COLO829 (cell line): ENCODE data around the gene IL37.
"Not testable (repeated sequence)": the region's sequence is repeated elsewhere in the genome, so short reads cannot be mapped to it uniquely, and the experiment has no call there.

Experiments
- DNase-seq: peaks from one replicate; pipeline ENCODE4 v3.0.0; 2012; ENCODE audit warnings: low spot score

The IL37 gene

DNA sequence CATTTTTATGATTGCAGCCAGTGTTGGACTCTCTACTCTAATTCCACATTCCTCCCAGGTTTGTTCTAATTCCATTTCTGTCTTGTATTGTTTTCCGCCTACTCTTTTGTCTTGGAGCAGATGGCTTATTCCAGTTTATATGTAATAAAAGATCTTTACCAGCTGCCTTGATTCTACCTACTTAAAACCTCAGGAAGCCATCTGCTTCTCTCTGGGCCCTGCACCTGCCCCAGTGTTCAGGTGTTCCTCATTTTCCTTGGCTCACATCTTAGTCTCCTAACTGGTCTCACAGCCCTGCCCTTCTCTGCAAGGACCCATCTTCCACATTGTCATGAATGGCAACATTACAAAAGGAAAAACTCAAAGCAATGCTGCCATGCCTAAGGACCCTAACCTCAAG is 21.0 kb upstream of the IL37 start:
- DNase-seq = no peak

DNA sequence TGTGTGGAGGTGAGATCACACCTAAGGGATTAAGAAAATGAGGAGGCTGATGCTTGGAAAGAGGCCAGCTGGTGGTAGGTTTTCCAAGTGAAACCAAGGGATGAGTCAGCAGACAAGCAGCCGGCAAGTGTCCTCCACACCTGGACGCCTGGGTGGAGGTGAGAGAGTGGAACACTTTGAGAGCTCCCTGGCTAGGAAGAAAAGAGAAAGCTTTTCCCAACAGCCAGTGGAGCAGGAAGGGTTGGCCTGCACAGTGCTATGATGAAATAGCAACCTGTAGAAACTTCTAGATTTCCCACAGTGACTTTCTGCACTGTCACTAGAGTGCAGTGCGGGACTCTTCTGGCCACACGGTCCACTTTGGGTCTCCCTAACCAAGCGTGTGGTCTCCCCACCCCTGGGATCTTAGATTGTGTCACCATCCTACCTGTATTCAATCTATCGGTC is 19.6 kb upstream of the IL37 start:
- no peak for DNase-seq

- DNase-seq = no peak
Observed at GRCh38 chr2:112893752-112894151, 17.2 kb upstream of the IL37 start.

DNA sequence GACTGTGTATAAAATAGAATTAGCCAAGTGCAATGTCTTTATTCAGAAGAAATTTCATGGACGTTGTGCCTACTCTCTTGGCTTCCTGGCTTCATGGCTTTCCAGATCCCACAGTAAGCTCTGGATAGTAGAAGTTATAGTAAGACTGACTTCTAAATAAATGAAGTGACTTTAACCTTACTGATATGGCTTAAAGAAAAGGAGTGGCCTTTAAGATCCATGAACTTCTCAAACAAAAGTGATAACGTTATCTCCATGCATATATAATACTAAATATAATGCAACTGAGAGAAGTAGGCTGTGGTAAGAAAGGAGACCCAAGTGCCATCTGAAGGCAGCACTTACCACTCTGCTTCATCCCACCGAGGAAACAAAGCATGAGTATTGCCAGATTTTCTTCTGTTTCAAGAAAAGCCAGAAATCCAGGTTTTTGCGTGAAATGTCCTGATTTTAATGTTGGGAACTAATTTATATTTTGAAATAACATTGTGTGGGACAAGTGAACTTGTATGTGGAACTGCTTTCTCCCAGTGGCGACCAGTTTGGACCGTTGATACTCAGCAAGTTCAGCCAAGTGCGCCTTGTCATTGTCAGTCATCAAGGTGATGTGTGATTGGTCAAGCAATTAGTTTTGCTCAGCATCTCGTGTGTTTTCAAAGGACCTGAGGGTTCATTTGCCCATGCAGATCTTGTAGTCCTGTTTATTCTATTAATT is 13.9 kb upstream of the IL37 start:
- no peak for DNase-seq

DNA sequence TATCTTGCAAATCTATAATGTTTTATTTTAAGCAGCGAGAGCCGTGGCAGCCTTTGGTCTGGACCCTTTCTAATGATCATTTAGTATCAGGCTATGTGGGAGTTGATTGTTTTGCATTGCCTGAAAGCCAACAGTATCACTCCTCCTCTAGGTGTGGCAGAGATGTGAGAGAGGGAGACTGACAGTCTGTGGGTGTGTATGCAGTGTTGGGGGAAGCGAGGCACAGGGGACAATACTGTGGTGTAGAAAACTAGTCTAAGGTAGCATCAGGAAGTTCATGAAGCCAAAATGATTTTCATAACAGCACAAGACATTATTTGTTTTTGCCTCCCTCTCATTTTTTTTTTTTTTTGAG is 13.4 kb upstream of the IL37 start:
- DNase-seq = no peak

GRCh38 chr2:112901431-112902065 is 9.4 kb upstream of the IL37 start:
- not testable (repeated sequence) for DNase-seq

GRCh38 chr2:112902816-112903215 is 8.1 kb upstream of the IL37 start:
- no peak for DNase-seq

DNA sequence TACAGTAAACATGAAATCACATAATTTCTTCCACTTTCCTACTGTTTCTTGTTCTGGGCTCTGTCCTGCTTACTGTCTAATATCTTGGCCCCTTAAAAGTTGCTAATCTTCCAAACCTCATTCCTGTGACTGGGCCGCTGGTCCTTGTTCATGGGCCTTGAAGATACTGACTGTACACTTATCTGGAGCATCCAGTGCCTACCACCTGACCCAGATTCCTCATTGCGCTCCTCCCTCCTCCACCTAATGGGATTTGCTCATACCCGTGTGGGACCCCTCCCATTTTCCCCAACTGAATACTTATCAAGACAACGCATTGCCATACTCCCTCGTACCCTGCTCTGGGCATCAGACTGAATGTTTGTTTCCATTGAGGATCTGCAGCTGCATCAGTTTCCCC is 6.1 kb upstream of the IL37 start:
- DNase-seq = no peak

DNA sequence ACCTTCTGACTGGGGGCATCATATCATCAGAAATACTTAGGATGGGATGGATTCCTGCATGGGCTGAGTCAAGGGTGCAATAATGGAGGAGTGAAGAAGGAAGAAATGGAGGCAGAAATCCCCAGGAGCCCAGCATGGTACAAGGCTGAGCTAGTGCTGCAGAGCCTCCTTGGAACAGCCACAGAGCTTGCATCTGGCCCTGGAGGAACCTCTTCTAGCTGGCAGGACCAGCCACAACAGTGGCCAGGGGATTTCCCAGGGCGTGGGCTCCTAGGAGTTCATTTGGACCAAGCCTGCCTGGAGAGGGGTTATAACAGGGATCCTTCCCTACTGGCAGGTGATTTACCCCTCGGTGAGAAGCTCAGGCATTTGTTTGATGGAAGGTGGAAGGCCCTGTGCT is 4.7 kb upstream of the IL37 start:
- DNase-seq = no peak

DNA sequence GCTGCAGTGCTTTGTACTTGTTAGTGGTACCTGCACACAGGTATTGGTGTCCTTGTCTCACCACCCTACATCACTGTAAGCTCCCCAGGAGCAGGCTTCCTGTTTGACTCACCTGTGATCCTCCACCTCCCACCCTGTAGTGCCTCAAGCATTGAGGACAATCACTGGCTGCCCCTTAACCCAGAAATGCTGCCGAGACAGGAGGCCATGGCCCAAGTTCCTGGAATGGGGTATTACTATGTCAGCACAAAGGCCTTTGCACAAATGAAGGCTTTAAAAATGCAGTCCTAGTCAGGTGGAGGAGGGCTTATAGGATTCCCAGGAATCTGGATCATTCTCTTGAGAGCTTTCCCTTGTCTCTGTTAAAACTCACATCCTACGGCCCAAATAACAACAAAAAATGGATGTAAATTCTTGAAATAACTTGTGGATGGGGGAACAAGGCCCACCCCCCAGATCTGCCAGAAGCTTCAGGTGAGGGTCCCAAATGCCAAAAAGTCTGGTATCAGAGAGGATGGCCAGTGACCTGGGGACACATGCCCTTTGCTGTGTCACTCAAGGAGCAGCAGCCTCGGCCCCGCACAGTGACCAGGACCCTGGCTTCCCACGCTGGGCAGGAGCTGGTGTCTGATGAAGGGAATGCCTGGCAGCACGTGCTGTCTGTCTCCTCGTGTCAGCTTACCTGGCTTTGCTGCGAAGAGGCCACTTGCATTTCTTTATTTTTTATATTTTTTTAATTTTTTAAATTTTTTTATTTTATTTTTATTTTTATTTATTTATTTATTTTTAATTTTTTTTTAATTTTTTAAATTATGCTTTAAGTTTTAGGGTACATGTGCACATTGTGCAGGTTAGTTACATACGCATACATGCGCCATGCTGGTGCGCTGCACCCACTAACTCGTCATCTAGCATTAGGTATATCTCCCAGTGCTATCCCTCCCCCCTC is 3.7 kb upstream of the IL37 start:
- no peak for DNase-seq

DNA sequence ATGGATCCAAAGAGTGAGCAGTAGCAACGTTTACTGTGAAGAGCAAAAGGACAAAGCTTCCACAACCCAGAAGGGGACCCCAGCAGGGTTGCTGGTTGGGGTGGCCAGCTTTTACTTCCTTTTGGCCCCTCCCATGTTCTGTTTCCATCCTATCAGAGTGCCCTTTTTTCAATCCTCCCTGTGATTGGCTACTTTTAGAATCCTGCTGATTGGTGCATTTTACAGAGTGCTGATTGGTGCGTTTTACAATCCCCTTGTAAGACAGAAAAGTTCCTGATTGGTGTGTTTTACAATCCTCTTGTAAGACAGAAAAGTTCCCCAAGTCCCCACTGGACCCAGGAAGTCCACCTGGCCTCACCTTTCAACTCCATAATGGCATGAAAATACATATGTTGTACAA is 2.4 kb upstream of the IL37 start:
- DNase-seq = not testable (repeated sequence)

GRCh38 chr2:112910219-112910618 is 746 bp upstream of the IL37 start:
- DNase-seq = no peak

DNA sequence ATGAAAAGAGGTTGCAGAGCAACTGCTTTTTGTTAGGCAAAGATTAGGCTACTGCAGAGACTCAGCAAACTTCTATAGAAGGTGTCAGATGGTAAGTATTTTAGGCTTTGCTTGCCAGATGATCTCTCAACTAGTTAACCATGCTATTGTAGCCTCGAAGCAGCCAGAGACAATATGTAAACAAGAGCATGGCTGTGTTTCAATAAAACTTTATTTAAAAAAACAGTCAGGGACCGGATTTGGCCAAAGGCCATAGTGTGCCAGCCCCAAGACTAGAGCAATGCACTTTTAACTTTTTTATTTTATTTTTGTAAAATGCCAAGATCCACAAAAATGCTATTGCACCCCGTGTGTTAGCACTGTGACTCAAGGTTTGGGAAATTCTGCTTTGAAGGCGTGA is 1.4 kb downstream of the IL37 start:
- DNase-seq = no peak

DNA sequence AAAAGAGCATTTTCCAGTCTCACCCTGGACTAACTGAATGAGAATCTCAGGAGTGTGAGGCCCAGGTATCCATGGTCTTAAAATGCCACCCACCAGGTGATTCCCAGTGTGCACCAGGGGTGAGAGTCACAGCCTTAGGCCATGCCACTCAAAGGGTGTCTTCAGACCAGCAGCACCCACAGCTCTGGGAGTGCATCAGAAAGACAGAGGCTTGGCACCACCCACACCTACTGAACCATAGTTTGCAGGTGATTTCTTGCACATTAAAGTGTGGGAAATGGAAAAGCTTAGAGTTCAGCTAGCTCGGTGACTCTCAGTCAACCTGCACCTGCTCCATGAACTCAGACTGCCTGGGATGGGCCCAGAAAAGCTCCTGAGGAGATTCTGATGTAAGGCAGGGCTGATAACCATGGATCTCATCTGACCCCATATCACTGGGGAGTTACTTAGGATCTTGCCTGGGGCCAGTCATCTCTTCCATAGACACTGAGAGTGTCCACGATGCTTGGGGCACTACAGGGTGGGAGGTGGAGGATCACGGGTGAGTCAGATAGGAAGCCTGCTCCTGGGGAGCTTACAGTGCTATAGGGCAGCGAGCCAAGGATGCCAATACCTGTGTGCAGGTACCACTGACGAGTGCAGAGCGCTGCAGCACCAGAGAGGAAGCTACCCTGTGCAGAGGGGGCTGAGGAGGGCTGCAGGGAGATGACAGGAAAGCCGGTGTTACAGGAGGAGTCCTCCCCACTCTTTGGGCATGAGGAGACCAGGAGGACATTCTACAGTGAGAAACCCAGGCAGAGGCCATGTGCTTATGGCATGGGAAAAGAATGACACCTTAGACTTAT is 4.6 kb downstream of the IL37 start:
- DNase-seq = no peak

GRCh38 chr2:112916145-112916571 is 5.2 kb downstream of the IL37 start:
- no peak for DNase-seq

- no peak for DNase-seq
Observed at GRCh38 chr2:112916625-112917247, 5.8 kb downstream of the IL37 start.

GRCh38 chr2:112917856-112918255 is 6.9 kb downstream of the IL37 start:
- DNase-seq = no peak

GRCh38 chr2:112918256-112918655 is 7.3 kb downstream of the IL37 start:
- DNase-seq = no peak

DNA sequence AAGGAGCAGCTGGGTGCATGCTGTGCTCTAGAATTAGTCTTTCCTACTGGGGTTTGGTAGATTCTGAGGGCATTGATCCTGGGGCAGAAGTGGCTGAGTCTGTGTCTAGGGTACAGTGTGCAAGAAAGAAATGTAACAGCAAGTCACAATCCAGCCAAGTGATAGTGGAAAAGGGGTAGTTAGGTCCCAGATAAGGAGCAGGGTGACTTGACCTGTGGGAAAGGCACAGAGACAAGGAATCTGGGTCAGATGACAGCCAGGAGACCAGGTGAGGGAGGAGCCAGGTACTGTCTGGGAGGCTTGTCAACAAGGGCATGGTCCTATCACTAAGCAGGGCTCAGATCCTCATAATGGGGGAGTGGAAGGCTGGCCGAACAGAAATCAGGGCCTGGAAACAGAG is 8.1 kb downstream of the IL37 start:
- DNase-seq = no peak

DNA sequence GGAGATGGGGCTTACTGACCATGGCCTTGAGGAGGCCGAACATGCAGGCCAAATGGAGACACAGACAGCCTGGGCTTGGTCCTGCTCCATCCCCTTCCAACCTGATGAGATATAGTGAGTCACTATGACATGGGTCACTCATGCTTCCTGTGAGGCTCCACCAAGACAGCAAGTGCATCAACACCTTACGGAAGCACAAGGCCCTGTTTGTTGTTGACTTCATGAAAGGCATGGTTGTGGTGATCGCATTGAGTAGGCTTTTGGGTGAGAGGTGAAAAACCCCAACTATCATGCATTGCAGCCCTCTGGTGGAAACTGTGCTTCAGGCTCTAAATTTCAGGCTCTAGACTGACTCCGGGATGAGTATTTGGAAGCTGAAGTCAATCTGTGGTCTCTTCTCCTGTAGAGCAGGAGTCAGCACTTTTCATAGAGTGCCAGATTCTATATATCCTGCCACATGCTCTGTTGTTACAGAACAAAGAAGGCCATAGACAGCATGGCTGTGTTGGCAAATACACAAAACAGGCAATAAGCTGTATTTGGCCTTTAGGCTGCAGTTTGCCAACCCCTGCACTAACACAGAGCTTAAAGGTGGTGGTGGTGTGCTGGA is 10.1 kb downstream of the IL37 start:
- peak; percentile 92 for DNase-seq

- no peak for DNase-seq
Observed at GRCh38 chr2:112921982-112922381, 11.0 kb downstream of the IL37 start.
